Hepatocyte (in vitro differentiated cells): Measurements from ENCODE around the gene SLX4IP. TPM values are rescaled to one million over a fixed set of nuclear protein-coding genes. Genes with fewer than 3 reads are reported as not detected.

ENCODE experiments used
- DNase-seq: peaks from one replicate; pipeline ENCODE4 v3.0.0-alpha.2; 2016; ENCODE audit warnings: low spot score
- H2AFZ ChIP-seq: fragments of 200-600 bp; sonication (generic); 2 replicates; pipeline ENCODE4 v1.6.0; 2016; ENCODE audit warnings: antibody characterized with exemption, mild to moderate bottlenecking
- H3K27ac ChIP-seq: fragments of 200-600 bp; sonication (generic); 2 replicates; pipeline ENCODE4 v1.5.1; 2016; ENCODE audit warnings: mild to moderate bottlenecking
- H3K27me3 ChIP-seq: fragments of 200-600 bp; sonication (generic); 2 replicates; pipeline ENCODE4 v1.6.1; 2016
- H3K36me3 ChIP-seq: fragments of 200-600 bp; sonication (generic); replicated peaks from 2 replicates; pipeline ENCODE4 v1.5.1; 2016; ENCODE audit warnings: low read depth; ENCODE audit not compliant: insufficient read depth
- H3K4me1 ChIP-seq: fragments of 200-600 bp; sonication (generic); 2 replicates; pipeline ENCODE4 v1.5.1; 2016; ENCODE audit warnings: mild to moderate bottlenecking, moderate library complexity; ENCODE audit not compliant: insufficient read depth
- H3K4me2 ChIP-seq: fragments of 200-600 bp; sonication (generic); 2 replicates; pipeline ENCODE4 v1.6.0; 2016
- H3K4me3 ChIP-seq: fragments of 200-600 bp; sonication (generic); 2 replicates; pipeline ENCODE4 v1.5.1; 2016; ENCODE audit warnings: mild to moderate bottlenecking
- H3K79me2 ChIP-seq: fragments of 200-600 bp; sonication (generic); 2 replicates; pipeline ENCODE4 v1.6.0; 2017; ENCODE audit warnings: mild to moderate bottlenecking
- H3K9me2 ChIP-seq: fragments of 200-600 bp; sonication (generic); replicated peaks from 2 replicates; pipeline ENCODE4 v1.6.0; 2017; ENCODE audit warnings: mild to moderate bottlenecking; ENCODE audit not compliant: insufficient read depth
- H3K9me3 ChIP-seq: fragments of 200-600 bp; sonication (generic); 2 replicates; pipeline ENCODE4 v1.5.1; 2016; ENCODE audit warnings: low read depth, mild to moderate bottlenecking
- H4K20me1 ChIP-seq: fragments of 200-600 bp; sonication (generic); 2 replicates; pipeline ENCODE4 v1.6.0; 2016; ENCODE audit warnings: mild to moderate bottlenecking; ENCODE audit not compliant: insufficient read depth, poor library complexity, severe bottlenecking
- CTCF ChIP-seq: fragments of 200-600 bp; sonication (generic); IDR thresholded peaks from 2 replicates; pipeline ENCODE4 v1.5.1; 2016; ENCODE audit warnings: antibody characterized with exemption, mild to moderate bottlenecking; ENCODE audit not compliant: poor library complexity
- EZH2 ChIP-seq: fragments of 200-600 bp; sonication (generic); IDR thresholded peaks from 2 replicates; pipeline ENCODE4 v1.6.1; 2016; ENCODE audit warnings: antibody characterized with exemption, mild to moderate bottlenecking, borderline replicate concordance
- EZH2phosphoT487 ChIP-seq: fragments of 200-600 bp; sonication (generic); IDR thresholded peaks from one replicate; pipeline ENCODE4 v1.6.1; 2018; ENCODE audit warnings: antibody characterized with exemption, mild to moderate bottlenecking, low read depth, moderate library complexity; ENCODE audit not compliant: unreplicated experiment, severe bottlenecking
- WGBS: methylation state at CpG from one replicate; pipeline ENCODE4 v1.1.6; 2016; ENCODE audit warnings: low lambda C conversion rate; ENCODE audit errors: missing lambda C conversion rate; 5-methylcytosine and 5-hydroxymethylcytosine counted together
- polyA plus RNA-seq: library from polyadenylated mRNA; unstranded; fragments of >200 nt; fragmentation: Nextera tagmentation; extraction: Ambion mirVana; gene quantifications from 2 replicates; pipeline ENCODE4 v1.2.1, GENCODE V29; 2016
- total RNA-seq: library from RNA; depleted of rRNA; stranded (reverse); fragments of >200 nt; gene quantifications from 2 replicates; pipeline ENCODE4 v1.2.3, GENCODE V29; 2014

SLX4IP gene
- total and polyA plus RNA-seq, 2 experiments from 2014 or later, result 2.9 to 5.7 TPM

GRCh38 chr20:10568032-10568431 is 132.9 kb downstream of the SLX4IP start:
- Histone ChIP-seq H3K4me3 (no peak overlapping the region), H4K20me1 (no peaks in the 10 kb centered on the region), H3K27ac (no peak overlapping the region), H3K9me3 (no peaks in the 10 kb centered on the region), H2AFZ (no peak overlapping the region), H3K27me3 (no peaks in the 10 kb centered on the region), H3K9me2 (no peaks in the 10 kb centered on the region), H3K4me1 (peaks cover 23% of the 10 kb centered on the region), H3K79me2 (no peaks in the 10 kb centered on the region), H3K36me3 (no peaks in the 10 kb centered on the region), H3K4me2 (no peak overlapping the region)
- no peak for DNase-seq
- TF ChIP-seq CTCF (no peak), EZH2phosphoT487 (no peak), EZH2 (no peak)
- WGBS, result 86% methylated on average over 3 of the region's 3 CpGs

GRCh38 chr20:10571313-10571815 is 136.3 kb downstream of the SLX4IP start:
- H3K36me3 ChIP-seq, result no peaks in the 10 kb centered on the region
- no peaks in the 10 kb centered on the region for H3K9me3 ChIP-seq
- no peaks in the 10 kb centered on the region for H3K79me2 ChIP-seq
- H4K20me1 ChIP-seq, result no peaks in the 10 kb centered on the region
- no peak for TF ChIP-seq EZH2phosphoT487
- no peak for TF ChIP-seq EZH2
- TF ChIP-seq CTCF, result no peak
- WGBS, result 80% methylated on average over 1 of the region's 1 CpG
- no peaks in the 10 kb centered on the region for H3K9me2 ChIP-seq
- H3K27me3 ChIP-seq, result no peaks in the 10 kb centered on the region
- H3K27ac ChIP-seq, result peak overlapping the region; percentile 23
- no peak overlapping the region for H2AFZ ChIP-seq
- no peak for DNase-seq
- peaks cover 19% of the 10 kb centered on the region for H3K4me1 ChIP-seq
- no peak overlapping the region for H3K4me2 ChIP-seq
- no peak overlapping the region for H3K4me3 ChIP-seq

GRCh38 chr20:10572853-10573252 is 137.7 kb downstream of the SLX4IP start:
- peak overlapping the region; percentile 10 for H3K4me2 ChIP-seq
- no peaks in the 10 kb centered on the region for H3K27me3 ChIP-seq
- peaks cover 19% of the 10 kb centered on the region for H3K4me1 ChIP-seq
- no peaks in the 10 kb centered on the region for H3K36me3 ChIP-seq
- no peak for DNase-seq
- H3K9me2 ChIP-seq, result no peaks in the 10 kb centered on the region
- no peak overlapping the region for H3K4me3 ChIP-seq
- no peaks in the 10 kb centered on the region for H4K20me1 ChIP-seq
- H3K79me2 ChIP-seq, result no peaks in the 10 kb centered on the region
- H3K9me3 ChIP-seq, result no peaks in the 10 kb centered on the region
- peak overlapping the region; percentile 69 for H3K27ac ChIP-seq
- 87% methylated on average over 8 of the region's 8 CpGs for WGBS
- H2AFZ ChIP-seq, result no peak overlapping the region
- TF ChIP-seq EZH2phosphoT487, result no peak
- no peak for TF ChIP-seq CTCF
- TF ChIP-seq EZH2, result no peak
